Stimulated activated CD4-positive, alpha-beta T cell treated with anti-CD3 and anti-CD28 coated beads, Interleukin-15, amount 100 ng/mL, for 48 hours (primary cell): ENCODE results near the gene AMHR2.

ENCODE experiments used
- DNase-seq, 2 donors: peaks; one replicate each; pipeline ENCODE4 v3.0.0-alpha.2; 2020; ENCODE audit warnings: low read depth in 2 of 2

Gene AMHR2

DNA sequence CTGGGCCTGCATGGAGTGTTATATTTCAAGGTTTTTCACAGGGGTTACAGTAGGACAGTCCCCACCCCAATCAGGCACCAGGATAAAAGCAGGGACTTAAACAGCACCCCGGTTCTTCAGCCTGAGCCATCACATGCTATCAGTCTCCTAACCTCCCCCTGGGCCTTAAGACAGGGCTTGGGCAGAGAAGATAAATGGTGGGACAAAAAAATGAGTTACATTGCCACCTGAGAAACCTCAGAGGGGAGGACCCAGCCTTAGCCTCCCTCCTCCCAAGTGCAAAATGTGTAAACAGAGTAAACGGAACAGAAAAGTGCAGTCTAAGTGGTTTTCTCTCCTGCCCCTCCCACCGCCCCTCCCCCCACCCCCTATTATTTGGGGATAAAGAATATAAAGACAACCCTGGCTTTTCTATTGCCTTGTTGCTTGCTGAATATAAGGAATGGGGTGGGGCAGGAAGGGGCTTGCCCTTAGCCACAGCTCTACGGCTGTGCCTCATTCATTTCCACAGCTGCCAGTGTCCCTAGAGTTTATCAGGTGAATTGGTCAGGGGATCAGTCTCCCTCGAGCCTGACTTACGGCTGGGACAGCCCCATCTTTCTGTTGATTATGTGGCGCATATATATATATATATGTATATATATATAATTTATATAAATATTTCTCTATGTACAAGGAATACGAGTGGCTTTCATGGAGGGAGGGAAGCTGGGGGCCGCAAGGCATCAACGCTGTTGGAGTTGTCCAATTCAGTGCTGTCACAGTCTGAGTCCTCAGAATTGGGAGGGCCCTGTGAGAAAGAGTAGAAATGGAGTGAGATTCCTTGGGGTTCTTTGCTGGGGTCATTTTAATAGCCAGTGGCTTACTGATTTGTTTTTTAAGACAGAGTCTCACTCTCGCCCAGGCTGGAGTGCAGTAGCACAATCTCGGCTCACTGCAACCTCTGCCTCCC, 57.1 kb downstream of the AMHR2 start:
- DNase-seq: no peak
